HG02870 (cell line): ENCODE results near the gene THSD4.

ENCODE experiments used
- ATAC-seq: cut with Tn5 transposase; IDR thresholded peaks from one replicate; pipeline ENCODE4 v1.9.1; 2021; ENCODE audit warnings: mild to moderate bottlenecking, moderate library complexity; ENCODE audit not compliant: unreplicated experiment

Gene THSD4

GRCh38 chr15:71097890-71098289 lies 17.4 kb upstream of the THSD4 start:
- ATAC-seq, result no peak

GRCh38 chr15:71098920-71099319 lies 16.4 kb upstream of the THSD4 start:
- ATAC-seq, result no peak

GRCh38 chr15:71103102-71103676 lies 12.1 kb upstream of the THSD4 start:
- ATAC-seq, result no peak

- ATAC-seq, result no peak
Observed at GRCh38 chr15:71104636-71105035, 10.6 kb upstream of the THSD4 start.

- no peak for ATAC-seq
Observed at GRCh38 chr15:71105444-71105843, 9.8 kb upstream of the THSD4 start.

DNA sequence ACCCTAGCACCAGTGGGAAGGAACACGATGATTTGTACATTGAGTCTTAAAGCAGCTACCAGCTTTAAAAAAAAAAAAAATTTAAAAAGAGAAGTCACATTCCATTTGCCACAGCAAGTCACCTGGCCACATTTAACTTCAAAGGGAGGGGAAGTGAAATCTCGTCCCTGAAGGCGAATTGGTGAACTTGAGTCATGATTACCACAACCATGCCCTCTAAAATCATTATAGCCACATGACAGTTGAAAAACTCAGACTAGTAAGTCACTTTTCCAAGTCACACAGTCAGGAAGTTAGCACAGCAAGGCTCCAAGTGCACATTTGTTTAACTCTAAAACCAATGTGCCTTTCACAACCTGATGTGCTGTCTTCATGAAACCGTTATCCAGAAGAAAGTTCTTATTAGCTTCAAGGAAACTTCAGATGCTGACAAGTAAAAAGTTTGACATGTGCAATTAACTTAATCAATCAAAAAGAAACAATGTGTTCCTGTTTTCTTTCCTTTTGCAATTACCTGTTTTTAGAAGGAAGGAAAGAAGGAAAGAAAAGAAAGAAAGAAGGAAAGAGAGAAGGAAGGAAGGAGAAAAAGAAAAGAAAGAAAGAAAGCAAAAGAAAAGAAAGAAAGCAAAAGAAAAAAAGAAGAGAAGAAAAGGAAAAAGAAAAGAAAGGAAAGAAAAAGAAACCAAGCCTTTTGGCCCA lies 8.3 kb upstream of the THSD4 start:
- no peak for ATAC-seq

DNA sequence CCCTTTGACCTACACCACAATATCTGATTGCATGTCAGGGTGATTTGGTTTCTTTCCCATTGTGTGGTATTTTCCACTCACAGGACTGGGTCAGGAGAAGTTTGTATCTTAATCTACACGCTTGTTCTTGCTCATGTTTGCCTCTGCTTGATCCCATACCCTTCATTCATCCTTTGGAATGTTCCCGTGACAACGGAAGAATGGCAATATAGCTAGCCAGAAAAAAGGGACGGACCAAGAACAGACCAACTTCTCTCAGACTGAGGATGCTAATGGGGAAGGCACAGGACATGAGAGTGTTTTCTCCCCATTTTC lies 7.8 kb upstream of the THSD4 start:
- no peak for ATAC-seq

DNA sequence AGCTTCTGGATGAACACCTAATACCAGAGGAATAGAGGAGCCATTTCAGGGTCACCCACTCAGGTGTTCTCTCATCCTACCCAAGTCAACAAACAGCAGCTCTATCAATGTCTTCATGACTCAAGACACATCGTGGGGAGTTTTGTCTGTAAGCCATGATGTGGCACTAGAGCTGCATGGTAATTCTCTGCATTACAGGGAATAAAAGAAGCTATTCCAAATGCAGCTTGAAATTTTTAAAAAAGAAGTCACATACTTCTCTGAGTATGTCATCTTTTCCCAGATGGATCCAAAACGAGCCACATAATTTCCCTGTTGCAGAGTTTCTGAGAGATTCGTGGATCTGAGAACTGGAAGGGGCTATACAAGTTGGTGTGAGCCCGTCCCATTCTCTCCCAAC lies 6.1 kb upstream of the THSD4 start:
- no peak for ATAC-seq

DNA sequence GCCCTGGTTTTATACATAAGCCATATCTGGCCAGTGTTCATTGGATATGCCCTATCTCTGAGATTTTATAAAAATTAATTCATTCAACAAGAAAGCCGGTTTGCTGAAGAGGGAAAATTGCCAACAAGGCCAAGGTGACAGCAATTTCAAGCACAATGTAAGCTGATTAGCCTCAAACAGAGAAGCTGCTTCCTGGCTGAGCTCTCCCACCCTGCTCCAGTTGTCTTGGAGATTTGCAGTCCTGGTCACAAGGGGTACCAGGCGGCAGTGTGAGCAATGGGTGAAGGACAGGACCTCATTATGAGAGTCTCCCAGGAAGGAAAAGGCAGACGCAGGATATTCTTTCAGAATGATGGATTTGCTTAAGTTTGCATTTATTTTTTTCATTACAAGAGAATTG lies 5.4 kb upstream of the THSD4 start:
- ATAC-seq, result no peak

DNA sequence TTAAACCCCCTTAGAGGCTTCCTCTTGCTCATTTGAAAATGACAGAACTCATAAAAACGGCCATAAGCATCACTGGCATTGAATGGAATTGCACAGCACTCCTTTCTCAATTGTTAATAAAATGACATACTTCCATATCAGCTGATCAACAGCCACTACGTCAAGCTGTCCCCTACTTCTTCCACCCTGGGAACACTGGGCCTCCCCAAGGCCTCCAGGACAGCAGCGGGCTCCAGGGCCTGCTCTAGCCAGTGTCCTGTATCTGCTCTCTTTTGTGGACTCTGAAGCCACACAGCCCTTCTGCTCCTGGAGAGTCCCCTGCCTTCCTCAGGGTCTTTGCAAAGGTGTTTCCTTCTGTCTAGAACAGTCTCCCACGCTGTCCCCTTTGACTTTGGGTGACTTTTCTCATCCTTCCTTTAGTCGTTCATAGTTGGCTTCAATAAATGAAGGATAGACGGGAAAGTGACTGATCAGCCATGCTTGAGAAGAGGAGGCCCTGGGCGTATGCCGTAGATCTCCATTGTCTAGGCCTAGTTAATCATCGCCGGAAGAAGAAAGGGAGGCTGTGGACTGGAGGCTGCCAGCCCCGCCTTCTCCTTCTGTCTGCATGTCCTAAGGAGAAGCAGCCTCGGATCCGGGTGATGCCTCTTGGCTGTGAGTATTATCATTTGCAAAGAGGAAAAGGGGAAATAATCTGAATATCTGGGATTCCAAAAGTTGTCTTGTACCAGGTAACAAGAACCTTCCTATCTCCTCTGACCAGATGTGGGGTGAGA lies 4.7 kb upstream of the THSD4 start:
- no peak for ATAC-seq

DNA sequence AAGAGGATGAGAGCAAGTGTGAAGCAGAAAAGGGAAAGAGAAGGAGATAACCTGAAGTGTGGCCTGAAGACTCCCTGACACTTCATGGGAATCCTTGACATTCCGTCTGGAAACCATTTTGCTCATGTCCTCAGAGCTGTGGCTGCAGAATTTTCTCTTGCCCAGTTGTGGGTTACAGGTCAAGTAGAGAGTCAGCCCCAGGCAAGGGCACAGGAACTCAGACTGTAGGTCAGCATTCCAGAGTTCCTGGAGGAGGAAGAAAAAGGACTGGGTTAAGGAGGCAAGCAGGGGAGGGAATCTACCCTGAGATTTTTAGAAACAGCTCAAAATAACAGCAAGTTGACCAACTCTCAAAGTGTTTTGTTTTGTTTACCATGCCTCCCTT lies 4.1 kb upstream of the THSD4 start:
- ATAC-seq, result no peak

- no peak for ATAC-seq
Observed at GRCh38 chr15:71111950-71112349, 3.3 kb upstream of the THSD4 start.

GRCh38 chr15:71112429-71112828 lies 2.8 kb upstream of the THSD4 start:
- no peak for ATAC-seq

DNA sequence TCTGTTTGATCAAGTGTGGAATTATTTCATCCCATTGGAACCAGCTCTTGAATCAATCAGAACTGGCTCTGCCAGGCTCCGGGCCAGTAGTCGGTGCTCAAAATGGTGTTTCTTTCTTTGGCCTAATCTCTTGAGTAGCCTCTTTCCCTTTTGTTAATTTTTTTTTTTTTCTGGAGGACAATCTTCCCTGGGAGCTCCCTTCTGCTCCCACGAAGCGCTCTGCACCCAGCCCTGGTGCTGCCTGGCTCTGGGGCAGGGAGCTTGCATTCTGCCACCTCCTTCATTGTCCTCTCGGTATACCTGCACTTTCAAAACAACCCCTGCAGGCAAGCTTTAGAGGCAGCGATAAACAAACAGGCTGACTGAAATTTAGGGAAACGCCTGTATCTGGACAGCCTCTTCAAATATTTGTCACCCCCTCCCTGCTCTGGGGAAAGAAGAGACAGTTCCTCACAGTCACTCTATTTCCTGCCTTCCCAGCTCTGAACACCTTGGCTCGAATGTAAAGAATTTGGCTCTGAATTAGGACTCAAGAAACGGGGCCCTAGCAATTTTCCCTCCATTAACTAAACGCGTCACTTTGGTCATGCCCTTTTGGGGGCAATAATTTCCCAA lies 1.1 kb upstream of the THSD4 start:
- no peak for ATAC-seq

GRCh38 chr15:71115567-71116351 lies 488 bp downstream of the THSD4 start:
- ATAC-seq, result peak; percentile 38

GRCh38 chr15:71116366-71116765 lies 1.1 kb downstream of the THSD4 start:
- no peak for ATAC-seq

- ATAC-seq, result no peak
Observed at GRCh38 chr15:71116942-71117341, 1.7 kb downstream of the THSD4 start.

DNA sequence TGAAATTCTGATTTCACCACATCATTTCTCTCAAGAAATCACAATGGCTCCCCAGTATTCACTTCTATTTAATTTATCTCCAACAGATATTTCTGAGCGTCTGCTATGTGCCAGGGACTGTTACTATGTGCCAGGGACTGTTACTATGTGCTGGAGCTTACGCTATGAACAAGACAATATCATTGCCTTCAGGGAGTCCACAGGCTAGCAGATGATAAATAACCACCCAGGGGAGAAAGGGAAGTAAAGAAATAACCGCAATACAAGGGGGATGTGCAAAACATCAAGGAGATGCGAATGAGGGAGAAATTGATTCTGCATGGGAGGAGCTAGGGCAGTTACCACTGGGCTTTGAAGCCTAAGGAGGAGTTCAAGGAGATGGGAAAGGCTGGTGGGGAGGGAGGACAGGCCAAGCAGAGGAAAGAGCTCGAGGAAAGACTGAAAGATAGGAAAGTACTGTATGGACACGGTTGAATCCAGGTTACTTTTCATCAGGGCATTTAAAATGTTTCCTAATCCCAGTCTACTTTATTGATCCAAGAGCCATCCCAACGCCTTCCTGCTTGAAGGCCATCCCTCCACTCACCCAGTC lies 2.5 kb downstream of the THSD4 start:
- no peak for ATAC-seq

DNA sequence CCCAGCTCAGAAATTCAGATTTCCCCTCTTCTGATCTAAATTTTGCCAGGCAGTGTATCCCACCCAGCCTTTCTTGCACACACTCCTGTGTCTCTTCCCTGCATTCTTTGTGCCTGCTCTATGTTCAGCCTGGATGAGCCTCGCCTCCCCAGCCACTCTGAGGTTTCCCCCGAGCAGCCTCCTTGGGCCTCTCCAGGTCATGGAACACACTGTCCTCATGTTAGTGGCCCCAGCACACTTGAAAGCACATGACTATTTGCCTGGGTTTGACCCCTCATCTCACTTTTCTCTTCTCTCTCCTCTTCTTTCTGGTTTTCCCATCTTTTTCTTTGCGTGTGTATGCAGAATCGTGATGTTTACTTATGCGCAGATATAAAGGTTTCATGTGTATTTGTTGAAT lies 3.1 kb downstream of the THSD4 start:
- no peak for ATAC-seq

- ATAC-seq, result no peak
Observed at GRCh38 chr15:71118881-71119632, 3.8 kb downstream of the THSD4 start.
